GM18867 (cell line): ENCODE data around the gene COX19.
A peak's percentile ranks its signal among the peaks of the same experiment; 100 is the strongest.
"Not testable (repeated sequence)": the region's sequence is repeated elsewhere in the genome, so short reads cannot be mapped to it uniquely, and the experiment has no call there.

Experiments used
- ATAC-seq: cut with Tn5 transposase; IDR thresholded peaks from one replicate; pipeline ENCODE4 v1.9.1; 2021; ENCODE audit warnings: mild to moderate bottlenecking, moderate library complexity; ENCODE audit not compliant: unreplicated experiment

Gene COX19

GRCh38 chr7:963236-964078 is 11.9 kb downstream of the COX19 start:
- ATAC-seq: no peak

- no peak for ATAC-seq
Observed at GRCh38 chr7:962401-963081, 12.8 kb downstream of the COX19 start.

- ATAC-seq: no peak
Observed at GRCh38 chr7:961546-962400, 13.6 kb downstream of the COX19 start.

- ATAC-seq: not testable (repeated sequence)
Observed at GRCh38 chr7:960972-961371, 14.4 kb downstream of the COX19 start.

- no peak for ATAC-seq
Observed at GRCh38 chr7:960269-960871, 15.0 kb downstream of the COX19 start.

- not testable (repeated sequence) for ATAC-seq
Observed at GRCh38 chr7:959740-960139, 15.6 kb downstream of the COX19 start.

- ATAC-seq: no peak
Observed at GRCh38 chr7:959271-959670, 16.1 kb downstream of the COX19 start.

GRCh38 chr7:958221-959200 is 16.8 kb downstream of the COX19 start:
- ATAC-seq: no peak

- ATAC-seq: no peak
Observed at GRCh38 chr7:957418-958220, 17.7 kb downstream of the COX19 start.

- no peak for ATAC-seq
Observed at GRCh38 chr7:956031-956430, 19.3 kb downstream of the COX19 start.

GRCh38 chr7:954330-955238 is 20.8 kb downstream of the COX19 start, which contains the start of gene ADAP1:
Gene ADAP1 (minus strand): TSS chr7:954680. CDS start chr7:954477, 203 bp downstream.
- peak; percentile 46 for ATAC-seq

- ATAC-seq: peak; percentile 26
Observed at GRCh38 chr7:953547-954327, 21.6 kb downstream of the COX19 start.

GRCh38 chr7:952548-953441 is 22.6 kb downstream of the COX19 start:
- no peak for ATAC-seq

GRCh38 chr7:951881-952547 is 23.3 kb downstream of the COX19 start:
- ATAC-seq: no peak
